A549 (cell line): ENCODE measurements around the gene SEPTIN1.

Experiments
- CBX2 ChIP-seq: fragments of 200-600 bp; sonication (generic); IDR thresholded peaks from 2 replicates; pipeline ENCODE4 v1.6.1; 2016; ENCODE audit warnings: low read depth, mild to moderate bottlenecking, borderline replicate concordance
- CTCF ChIP-seq: fragments of >200 bp; sonication (Bioruptor Twin); formaldehyde crosslinking; IDR thresholded peaks from 3 replicates; pipeline ENCODE4 v1.5.1; 2016
- ELK1 ChIP-seq: fragments of 150-350 bp; IDR thresholded peaks from 2 replicates; pipeline ENCODE4 v1.6.1; 2014; ENCODE audit warnings: low read depth, mild to moderate bottlenecking, low read length
- FOSB ChIP-seq: fragments of 250-450 bp; sonication (Bioruptor Pico); IDR thresholded peaks from 2 replicates; pipeline ENCODE4 v1.5.0; 2020; ENCODE audit warnings: mild to moderate bottlenecking, moderate library complexity
- MAX ChIP-seq: IDR thresholded peaks from 2 replicates; pipeline ENCODE4 v1.6.1; 2012
- PHF8 ChIP-seq: fragments of 200-600 bp; sonication (generic); IDR thresholded peaks from 2 replicates; pipeline ENCODE4 v1.6.1; 2016; ENCODE audit warnings: low read depth, mild to moderate bottlenecking, antibody characterized with exemption, moderate library complexity, borderline replicate concordance
- POLR2A ChIP-seq: IDR thresholded peaks from 2 replicates; pipeline ENCODE4 v1.6.1; 2012; ENCODE audit warnings: mild to moderate bottlenecking, low read length
- RCOR1 ChIP-seq: fragments of 150-350 bp; IDR thresholded peaks from 2 replicates; pipeline ENCODE4 v1.6.1; 2014; ENCODE audit warnings: antibody characterized with exemption, low read length, low read depth
- SMC3 ChIP-seq: fragments of >200 bp; sonication (Bioruptor Twin); formaldehyde crosslinking; IDR thresholded peaks from 3 replicates; pipeline ENCODE4 v1.6.1; 2018; ENCODE audit warnings: inconsistent platforms

GRCh38 chr16:30369091-30369937, 13.0 kb downstream of the SEPTIN1 start:
- TF ChIP-seq CTCF (no peak), POLR2A (no peak), RCOR1 (no peak), CBX2 (no peak), FOSB (CRISPR knock-in tag) (no peak), ELK1 (no peak), SMC3 (no peak), MAX (peak; percentile 26; the same call in 1 of the 2 replicates), PHF8 (0 out of 2 replicates have a peak, but pooled peaks have one; percentile 15)
